Measurements from ENCODE around the gene CYSLTR1. TPM values are rescaled to one million over a fixed set of nuclear protein-coding genes. Genes with fewer than 3 reads are reported as not detected.
A peak's percentile ranks its signal among the peaks of the same experiment; 100 is the strongest.

The CYSLTR1 gene
- total RNA-seq, 2 experiments from 2014 or later = 0.29 to 0.45 TPM

- POLR2A ChIA-PET = no interaction called here
- peak; percentile 79 for ATAC-seq
These were observed 6.1 kb upstream of the CYSLTR1 start for GRCh38 chrX:78333521-78333920.

GRCh38 chrX:78331708-78332107 lies 4.3 kb upstream of the CYSLTR1 start:
- Mint-ChIP-seq H3K27ac (no peak overlapping the region), H3K4me3 (no peak overlapping the region), H3K36me3 (ENCODE audit: low read depth) (no peaks in the 10 kb centered on the region), H3K4me1 (ENCODE audit: low read depth) (peaks cover 61% of the 10 kb centered on the region), H3K9me3 (peaks cover 3% of the 10 kb centered on the region), H3K27me3 (no peaks in the 10 kb centered on the region)
- CTCF ChIA-PET = no interaction called here
- no peak for DNase-seq
- POLR2A ChIA-PET = interaction anchor here (0.6 kb wide), 1 partner anchor 43 kb away, joined by 3 read pairs; no protein-coding TSS in a partner anchor
- TF ChIP-seq CTCF (IDR thresholded peaks at IDR 0.05) = no peak
- no peak for ATAC-seq
- intact Hi-C loops (cut with micrococcal nuclease) = no loop called here

More at GRCh38 chrX:78333521-78333920, 6.1 kb upstream of the CYSLTR1 start:
- H3K4me3 Mint-ChIP-seq = no peak overlapping the region
- no peak for DNase-seq
- intact Hi-C loops (cut with micrococcal nuclease) = no loop called here
- peak overlapping the region; percentile 64 for H3K27ac Mint-ChIP-seq
- peaks cover 51% of the 10 kb centered on the region for H3K4me1 Mint-ChIP-seq (ENCODE audit: low read depth)
- CTCF ChIA-PET = interaction anchor here (1.0 kb wide), 1 partner anchor 37 kb away, joined by 3 read pairs; no protein-coding TSS in a partner anchor
- H3K27me3 Mint-ChIP-seq = no peaks in the 10 kb centered on the region
- peaks cover 7% of the 10 kb centered on the region for H3K9me3 Mint-ChIP-seq
- H3K36me3 Mint-ChIP-seq (ENCODE audit: low read depth) = no peaks in the 10 kb centered on the region
- no peak for TF ChIP-seq CTCF (IDR thresholded peaks at IDR 0.05)

- no peak overlapping the region for H3K4me3 Mint-ChIP-seq
- H3K9me3 Mint-ChIP-seq = no peaks in the 10 kb centered on the region
- H3K4me1 Mint-ChIP-seq (ENCODE audit: low read depth) = peaks cover 58% of the 10 kb centered on the region
- ATAC-seq = no peak
- ChIA-PET POLR2A (no interaction called here), CTCF (no interaction called here)
- H3K36me3 Mint-ChIP-seq (ENCODE audit: low read depth) = no peaks in the 10 kb centered on the region
- H3K27ac Mint-ChIP-seq = no peak overlapping the region
- no peaks in the 10 kb centered on the region for H3K27me3 Mint-ChIP-seq
- DNase-seq = no peak
- TF ChIP-seq CTCF (IDR thresholded peaks at IDR 0.05) = no peak
- intact Hi-C loops (cut with micrococcal nuclease) = no loop called here
These were observed 3.1 kb upstream of the CYSLTR1 start for GRCh38 chrX:78330540-78330939.

GRCh38 chrX:78330068-78330467 lies 2.7 kb upstream of the CYSLTR1 start:
- no peaks in the 10 kb centered on the region for H3K9me3 Mint-ChIP-seq
- ATAC-seq (no peak), DNase-seq (no peak)
- no peaks in the 10 kb centered on the region for H3K36me3 Mint-ChIP-seq (ENCODE audit: low read depth)
- CTCF ChIA-PET = no interaction called here
- H3K4me3 Mint-ChIP-seq = no peak overlapping the region
- H3K4me1 Mint-ChIP-seq (ENCODE audit: low read depth) = peaks cover 56% of the 10 kb centered on the region
- intact Hi-C loops (cut with micrococcal nuclease) = no loop called here
- peak overlapping the region; percentile 69 for H3K27ac Mint-ChIP-seq
- TF ChIP-seq CTCF (IDR thresholded peaks at IDR 0.05) = no peak
- H3K27me3 Mint-ChIP-seq = no peaks in the 10 kb centered on the region
- POLR2A ChIA-PET = no interaction called here

- intact Hi-C loops (cut with micrococcal nuclease) = no loop called here
- ChIA-PET CTCF (no interaction called here), POLR2A (no interaction called here)
- no peak for TF ChIP-seq CTCF (IDR thresholded peaks at IDR 0.05)
- ATAC-seq (peak; percentile 53), DNase-seq (peak; percentile 37)
- H3K4me3 Mint-ChIP-seq = peak overlapping the region; percentile 16
- H3K27me3 Mint-ChIP-seq = no peaks in the 10 kb centered on the region
- H3K27ac Mint-ChIP-seq = peak overlapping the region; percentile 69
- H3K9me3 Mint-ChIP-seq = no peaks in the 10 kb centered on the region
- peaks cover 51% of the 10 kb centered on the region for H3K4me1 Mint-ChIP-seq (ENCODE audit: low read depth)
- H3K36me3 Mint-ChIP-seq (ENCODE audit: low read depth) = no peaks in the 10 kb centered on the region
These were observed 2.1 kb upstream of the CYSLTR1 start for GRCh38 chrX:78329486-78329885.

Data from activated CD8-positive, alpha-beta T cell treated with anti-CD3 and anti-CD28 coated beads for 36 hours (primary cell).